Measurements from ENCODE around the gene TPRG1L. TPM values are rescaled to one million over a fixed set of nuclear protein-coding genes. Genes with fewer than 3 reads are reported as not detected.
A peak's percentile ranks its signal among the peaks of the same experiment; 100 is the strongest.

The TPRG1L gene
- total RNA-seq, 1 experiment from 2014 or later, result 11.7 TPM

DNA sequence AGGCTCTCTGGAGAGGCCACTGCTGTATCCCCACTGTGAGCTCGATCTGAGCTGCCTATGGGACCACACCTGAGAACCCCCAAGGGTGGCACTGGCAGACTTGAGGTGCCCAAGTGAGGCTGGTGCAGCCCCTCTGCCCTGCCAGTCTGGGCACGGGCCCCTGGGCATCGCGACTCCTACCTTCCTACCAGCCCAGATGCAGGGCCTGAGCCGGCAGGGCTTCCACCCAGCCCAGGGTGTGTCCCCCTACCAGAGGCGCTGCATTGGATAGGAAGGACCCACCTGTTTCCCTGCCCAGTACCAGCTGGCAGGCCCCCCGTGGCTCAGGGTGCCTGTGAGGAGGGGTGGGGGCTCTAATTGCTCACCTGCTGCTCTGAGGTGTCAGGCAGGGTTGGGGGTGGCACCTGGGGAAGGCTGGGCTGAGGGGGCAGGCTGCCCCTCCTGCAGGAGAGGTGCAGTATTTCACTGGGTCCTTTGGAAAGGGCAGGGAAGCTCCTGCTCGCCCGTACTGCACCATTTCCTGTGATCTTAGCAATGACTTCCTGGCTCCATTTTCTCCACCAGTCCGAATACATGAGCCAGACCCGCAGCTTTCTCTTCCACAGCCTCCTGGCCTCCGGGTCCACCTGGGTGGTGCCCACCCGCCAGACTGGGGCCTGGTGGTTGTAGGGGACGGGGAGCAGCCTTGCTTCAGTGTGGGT lies 39.3 kb downstream of the TPRG1L start:
- no peak for DNase-seq (ENCODE audit: low spot score)

DNA sequence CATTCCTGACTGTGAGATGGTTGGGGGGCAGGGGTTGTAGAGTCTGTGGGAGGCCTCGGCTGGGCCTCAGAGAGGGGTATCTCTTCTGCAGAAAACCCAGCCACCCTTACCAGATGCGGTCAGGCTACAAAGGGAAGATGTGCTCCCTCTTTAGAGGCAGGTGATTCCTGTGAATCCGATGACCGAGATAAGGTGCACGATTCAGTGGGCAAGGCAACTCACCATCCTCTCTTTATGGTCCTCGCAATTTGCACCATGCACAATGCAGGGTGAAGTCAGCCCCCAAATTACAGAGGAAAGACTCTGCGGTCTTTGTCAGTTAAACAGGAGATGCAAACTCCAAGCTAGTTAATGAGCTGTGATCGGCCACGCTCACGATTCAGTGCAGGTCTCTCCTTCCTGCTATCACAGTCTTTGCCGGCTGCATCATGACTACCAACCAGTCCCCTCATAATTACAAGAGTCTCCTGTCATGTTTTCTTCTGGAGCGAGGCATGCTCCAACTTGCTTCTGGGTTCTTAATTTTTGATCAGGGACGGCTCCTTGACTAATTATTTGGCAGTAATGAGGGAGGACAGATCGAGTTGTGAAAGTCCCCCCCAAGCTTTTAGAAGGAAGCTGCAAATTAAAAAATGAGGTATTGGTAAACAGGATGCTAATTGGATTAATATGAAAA lies 40.0 kb downstream of the TPRG1L start:
- no peak for DNase-seq (ENCODE audit: low spot score)

DNA sequence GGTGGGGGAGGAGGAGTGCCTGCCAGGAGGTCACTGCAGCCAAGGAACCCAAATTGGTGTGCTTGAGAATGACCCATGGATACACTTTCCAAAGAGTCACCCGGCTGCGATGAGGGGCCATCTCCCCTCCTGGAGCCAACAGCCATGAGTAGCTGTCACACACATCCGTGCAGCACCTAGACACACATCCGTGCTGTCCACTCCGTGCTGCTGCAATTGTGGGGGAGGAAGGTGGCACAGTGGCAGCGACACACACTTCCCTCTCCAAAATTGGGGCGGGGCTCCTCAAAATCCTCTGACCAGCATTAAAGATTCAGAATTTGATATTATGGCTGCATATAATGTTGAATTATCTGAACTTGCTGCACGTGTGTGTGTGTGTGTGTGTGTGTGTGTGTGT lies 43.3 kb downstream of the TPRG1L start:
- DNase-seq (ENCODE audit: low spot score), result no peak

- DNase-seq (ENCODE audit: low spot score), result peak; percentile 63
Measured at GRCh38 chr1:3668585-3669300, 43.9 kb downstream of the TPRG1L start.

DNA sequence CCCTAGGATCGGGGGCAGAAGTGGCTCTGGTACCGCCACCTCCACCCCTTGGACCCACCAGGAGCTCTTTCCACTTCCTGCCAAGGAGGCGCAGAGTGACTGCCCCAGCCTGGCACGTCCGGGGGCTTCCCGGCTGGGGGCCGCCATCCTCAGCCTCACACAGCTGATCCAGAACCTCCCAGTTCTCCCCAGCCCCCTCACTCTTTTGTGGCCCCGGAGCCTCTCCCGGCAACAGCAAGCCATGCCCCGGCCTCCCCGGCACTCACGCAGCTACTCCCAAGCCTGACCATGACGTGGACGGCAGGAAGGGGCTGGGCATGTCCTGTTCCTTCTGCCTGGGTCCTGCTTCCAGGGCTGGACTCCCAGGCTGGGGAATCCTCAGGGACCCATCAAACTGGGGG lies 44.6 kb downstream of the TPRG1L start:
- no peak for DNase-seq (ENCODE audit: low spot score)

DNA sequence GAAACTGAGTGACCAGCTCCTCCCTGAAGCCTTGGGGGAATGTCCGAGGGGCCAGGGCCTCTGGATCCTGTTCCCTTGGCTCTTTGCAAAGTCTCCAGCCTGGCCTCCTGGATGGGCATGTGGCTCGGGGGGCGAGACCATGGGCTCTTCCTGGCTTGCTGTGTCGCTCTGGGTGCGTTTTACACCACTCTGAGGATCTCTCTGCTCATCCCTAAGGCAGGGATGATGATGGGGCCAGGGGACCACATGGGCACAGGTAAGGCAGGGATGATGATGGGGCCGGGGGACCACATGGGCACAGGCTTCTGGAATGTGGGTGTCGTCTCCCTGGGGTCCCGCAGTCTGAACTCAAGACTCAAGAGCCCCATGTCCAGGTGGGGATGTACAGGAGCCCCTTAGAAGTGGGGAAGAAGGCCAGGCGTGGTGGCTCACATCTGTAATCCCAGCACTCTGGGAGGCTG lies 45.2 kb downstream of the TPRG1L start:
- DNase-seq (ENCODE audit: low spot score), result no peak

DNA sequence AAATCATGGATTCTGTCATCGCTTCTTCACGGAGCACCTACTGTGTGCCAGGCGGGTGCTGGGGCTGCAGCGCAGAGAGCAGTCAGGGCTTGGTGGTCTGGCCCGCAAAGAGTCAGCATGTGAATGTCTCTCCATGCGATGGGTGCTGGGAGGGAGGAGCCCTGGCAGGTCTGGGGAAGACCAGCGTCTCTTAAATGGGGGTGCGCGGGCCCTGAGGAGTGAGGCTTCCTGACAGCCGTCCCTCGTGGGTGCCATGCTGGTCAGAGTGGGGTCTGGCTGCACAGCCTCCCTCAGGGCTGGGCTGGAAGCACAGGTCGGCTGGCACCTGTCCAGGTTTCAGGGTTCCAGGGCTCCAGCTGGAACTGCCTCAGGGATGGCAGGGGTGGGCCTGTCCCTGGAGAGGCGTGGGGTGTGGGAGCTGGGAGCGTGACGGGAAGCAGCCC lies 46.0 kb downstream of the TPRG1L start:
- no peak for DNase-seq (ENCODE audit: low spot score)

GRCh38 chr1:3671371-3672180 lies 46.8 kb downstream of the TPRG1L start:
- DNase-seq (ENCODE audit: low spot score), result no peak

DNA sequence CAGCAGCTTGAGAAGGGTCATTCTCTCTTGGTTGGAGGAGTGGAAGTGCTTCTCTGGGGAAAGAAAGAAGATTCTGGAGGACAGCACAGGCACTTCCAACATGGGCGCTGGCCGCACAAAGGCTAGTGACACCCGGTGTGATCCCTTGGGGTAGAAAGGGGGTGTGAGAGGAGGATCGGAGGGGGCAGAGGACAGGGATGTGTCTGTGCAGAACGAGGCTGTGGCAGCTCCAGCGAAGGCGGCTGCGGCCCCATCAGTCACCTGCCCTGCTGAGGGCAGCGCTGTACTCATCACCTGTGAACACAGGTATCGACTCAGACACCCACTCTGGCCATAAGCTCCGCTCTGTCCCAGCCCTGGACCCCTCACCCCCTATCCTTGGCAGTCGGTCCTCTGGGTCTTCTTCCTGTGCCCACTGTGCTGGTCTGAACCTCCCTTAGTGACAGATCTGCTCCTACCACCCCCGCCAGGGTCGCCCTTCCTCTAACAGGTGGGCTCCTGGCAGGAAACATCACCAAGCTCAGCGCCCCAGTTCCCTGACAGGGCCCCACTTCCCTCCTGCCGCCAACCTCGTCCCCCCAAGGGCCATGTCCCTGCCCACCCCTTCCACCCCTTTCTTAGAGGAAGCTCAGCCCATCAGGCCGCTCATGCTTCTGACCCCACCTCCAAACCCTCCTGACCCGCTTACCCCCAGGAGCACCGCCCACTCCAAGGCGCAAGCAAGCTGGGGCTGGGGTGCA lies 47.6 kb downstream of the TPRG1L start:
- DNase-seq (ENCODE audit: low spot score), result no peak

DNA sequence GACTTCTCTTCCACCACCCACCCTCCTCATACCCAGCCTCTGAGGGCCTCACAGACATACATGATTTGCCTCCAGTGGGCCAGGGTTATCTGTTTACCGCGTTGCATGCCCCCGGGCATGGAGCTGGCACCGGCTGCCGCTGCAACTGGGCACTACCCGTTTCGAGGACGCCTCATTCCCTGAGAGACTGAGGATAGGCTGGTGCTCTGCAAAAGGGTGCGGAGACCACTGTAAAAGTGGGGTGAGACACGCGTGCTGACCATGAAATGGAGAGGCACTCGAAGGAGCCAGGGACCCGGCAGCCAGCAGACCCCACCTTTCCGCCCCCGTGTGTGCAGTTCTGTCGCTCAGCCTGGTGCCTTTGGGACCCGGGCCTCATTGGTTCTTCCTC lies 48.2 kb downstream of the TPRG1L start:
- DNase-seq (ENCODE audit: low spot score), result no peak

DNA sequence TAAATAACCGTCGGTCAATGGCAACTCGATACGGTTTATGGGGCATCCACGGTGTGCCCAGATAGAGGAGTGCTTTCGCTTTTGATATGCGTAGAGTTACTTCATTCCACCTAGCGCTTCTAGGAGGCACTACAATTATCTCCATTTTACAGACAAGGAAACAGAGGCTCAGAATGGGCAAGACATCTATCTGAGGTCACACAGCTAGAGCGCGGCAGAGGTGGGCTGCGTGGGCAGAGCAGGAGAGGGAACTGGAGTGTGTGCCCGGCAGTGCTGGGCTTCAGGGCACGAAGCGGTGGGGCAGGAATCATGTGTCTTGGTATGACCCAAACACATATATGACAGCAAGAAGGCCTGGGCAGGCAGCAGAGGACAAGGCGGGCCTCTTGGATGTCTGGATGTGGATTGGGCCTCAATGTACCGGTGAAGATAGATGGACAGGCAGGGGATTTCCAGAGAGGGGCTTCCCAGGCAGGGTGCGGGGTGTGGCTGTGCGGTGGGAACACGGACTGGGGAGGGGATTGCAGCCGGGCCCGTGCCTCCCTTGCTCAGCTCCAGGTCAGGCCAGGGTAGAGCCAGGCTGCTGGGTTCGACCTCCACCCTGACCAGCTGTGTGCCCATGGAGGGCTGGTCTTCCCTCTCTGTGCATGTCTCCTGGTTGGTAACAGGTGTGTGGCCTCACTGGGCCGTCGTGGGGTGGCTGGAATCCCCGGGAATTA lies 48.7 kb downstream of the TPRG1L start:
- no peak for DNase-seq (ENCODE audit: low spot score)

DNA sequence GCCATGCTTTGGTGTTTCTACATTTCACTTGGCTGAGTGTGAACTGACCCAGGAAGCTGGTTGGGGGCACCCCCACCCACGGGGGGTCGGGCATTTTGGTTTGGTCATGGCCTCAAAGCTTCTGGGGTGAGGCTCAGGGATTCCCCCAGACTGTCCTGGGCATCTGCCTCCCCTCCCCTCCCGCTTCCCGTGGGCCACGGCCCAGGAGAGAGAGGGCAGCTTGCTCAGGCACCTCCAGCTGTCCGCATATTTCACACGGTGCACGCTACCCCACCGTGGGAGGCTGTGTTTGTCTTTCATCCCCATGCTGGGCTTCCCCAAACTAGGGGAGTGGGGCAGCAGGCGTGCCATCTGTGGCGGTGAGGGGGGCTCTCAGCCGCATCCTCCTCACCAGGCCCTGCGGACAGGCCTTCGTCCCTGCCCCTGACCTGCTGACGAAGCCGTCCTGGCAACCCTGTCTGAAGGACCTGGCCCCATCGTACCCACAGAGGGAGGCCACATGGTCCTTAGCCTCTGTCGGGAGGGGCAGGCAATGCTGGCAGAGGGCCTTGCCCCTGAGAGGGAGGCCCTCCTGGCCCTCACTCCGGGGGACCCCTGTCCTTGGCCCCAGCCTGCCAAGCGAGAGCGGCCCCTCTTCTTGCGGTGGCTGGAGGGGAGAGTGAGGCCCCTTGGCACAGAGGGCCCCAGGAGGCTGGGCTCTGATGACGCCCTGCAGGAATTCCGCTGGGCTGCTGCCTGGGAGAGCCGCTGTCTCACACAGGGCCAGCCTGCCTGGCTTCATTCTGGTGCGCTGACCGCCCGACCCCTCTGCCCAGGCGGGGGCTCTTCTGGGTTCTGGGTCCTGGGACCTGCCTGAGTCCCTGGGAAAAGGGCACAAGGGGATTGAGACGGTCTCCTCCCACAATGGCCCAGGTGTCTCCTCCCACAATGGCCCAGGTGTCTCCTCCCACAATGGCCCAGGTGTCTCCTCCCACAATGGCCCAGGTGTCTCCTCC lies 49.6 kb downstream of the TPRG1L start:
- no peak for DNase-seq (ENCODE audit: low spot score)

- DNase-seq (ENCODE audit: low spot score), result no peak
Measured at GRCh38 chr1:3675436-3675835, 50.6 kb downstream of the TPRG1L start.

- DNase-seq (ENCODE audit: low spot score), result no peak
Measured at GRCh38 chr1:3676581-3677470, 52.0 kb downstream of the TPRG1L start.

GRCh38 chr1:3677484-3677883 lies 52.7 kb downstream of the TPRG1L start:
- no peak for DNase-seq (ENCODE audit: low spot score)

DNA sequence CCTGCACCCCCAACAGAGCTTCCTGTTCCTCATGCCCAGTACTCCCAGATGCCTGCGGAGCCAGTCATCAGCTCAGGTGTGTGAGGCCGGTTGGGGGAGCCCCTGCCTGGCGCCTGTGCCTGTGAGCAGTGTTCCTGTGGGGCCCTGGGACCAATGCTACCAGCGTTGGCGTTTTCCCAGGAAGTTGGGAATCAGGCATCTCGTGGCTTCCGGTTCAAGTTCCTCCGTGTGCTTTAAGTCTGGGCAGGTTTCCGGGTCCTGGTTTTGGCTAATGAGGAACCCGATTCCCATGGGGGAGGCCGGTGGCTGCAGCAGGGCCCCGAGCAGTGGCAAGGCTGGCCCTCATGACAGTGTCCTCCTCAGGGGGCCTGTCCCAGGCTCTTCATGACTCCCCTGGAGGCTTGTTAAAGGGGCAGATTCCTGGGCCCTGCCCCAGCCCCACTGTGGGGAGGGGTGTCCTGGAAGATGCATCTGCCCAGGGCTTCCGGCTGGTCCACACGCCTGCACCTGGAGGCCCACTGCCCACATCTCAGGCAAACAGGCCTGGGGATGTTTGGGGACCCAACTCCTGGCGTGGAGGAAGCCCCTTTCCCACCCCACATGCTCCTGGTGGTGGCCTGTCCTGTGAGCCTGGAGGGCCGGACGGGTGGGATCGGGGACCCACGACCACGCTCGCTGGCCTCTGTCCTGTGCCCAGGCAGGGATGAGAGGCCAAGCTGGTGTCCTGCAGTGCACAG lies 53.7 kb downstream of the TPRG1L start:
- no peak for DNase-seq (ENCODE audit: low spot score)

DNA sequence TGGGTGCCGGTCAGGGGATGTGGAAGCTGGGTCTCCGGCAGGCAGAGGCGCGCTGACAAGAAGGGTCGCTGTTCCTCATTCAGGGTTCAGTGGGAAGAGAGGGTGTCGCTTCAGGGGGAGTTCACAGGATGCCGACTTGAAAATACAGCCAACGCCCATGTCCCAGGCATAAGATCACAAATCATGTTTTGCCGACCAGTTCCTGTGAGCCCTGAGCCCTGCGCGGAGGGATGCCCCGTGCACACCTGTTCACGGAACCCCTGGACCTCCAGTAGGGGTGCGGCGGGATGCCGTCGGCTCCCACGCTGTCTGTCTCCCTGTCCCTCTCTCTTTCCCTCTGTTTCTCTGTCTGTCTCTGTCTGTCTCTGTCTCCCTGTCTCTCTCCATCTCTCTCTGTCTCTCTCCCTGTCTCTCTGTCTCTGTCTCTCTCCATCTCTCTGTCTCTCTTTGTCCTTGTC lies 54.3 kb downstream of the TPRG1L start:
- no peak for DNase-seq (ENCODE audit: low spot score)

Measured in H4 (cell line).